Psoas muscle (tissue), 8 donors: ENCODE measurements around the gene RASA4B. TPM values are rescaled to one million over a fixed set of nuclear protein-coding genes. Genes with fewer than 3 reads are reported as not detected.

Experiments used
- ATAC-seq, 4 donors: fragments of 200-7000 bp; cut with Tn5 transposase; one replicate each; pipeline ENCODE4 v1.9.1; 2020; ENCODE audit warnings: moderate library complexity in 3 of 4, mild to moderate bottlenecking in 2 of 4
- DNase-seq, 2 donors: peaks; one replicate each; pipeline ENCODE4 v3.0.0-alpha.2; 2020
- H3K27ac ChIP-seq: fragments of 200-600 bp; one replicate; pipeline ENCODE4 v1.8.0; 2022
- H3K27me3 ChIP-seq, 3 donors: fragments of 200-600 bp in 1 of 3; one replicate each; pipeline versions ENCODE4 v1.6.1 to v1.8.0; 2013 to 2022; ENCODE audit warnings: low read length in 2 of 3, mild to moderate bottlenecking in 2 of 3, moderate library complexity in 1 of 3; ENCODE audit not compliant: insufficient read depth in 3 of 3
- H3K36me3 ChIP-seq, 2 donors: fragments of 200-600 bp in 1 of 2; one replicate each; pipeline versions ENCODE4 v1.6.1 to v1.8.0; 2013 to 2022; ENCODE audit warnings: low read depth in 1 of 2, mild to moderate bottlenecking in 1 of 2, moderate library complexity in 1 of 2; ENCODE audit not compliant: insufficient read depth in 1 of 2
- H3K4me1 ChIP-seq: fragments of 200-600 bp; one replicate; pipeline ENCODE4 v1.8.0; 2022
- H3K4me3 ChIP-seq: fragments of 200-600 bp; one replicate; pipeline ENCODE4 v1.8.0; 2022; ENCODE audit warnings: mild to moderate bottlenecking
- H3K9me3 ChIP-seq: fragments of 200-600 bp; one replicate; pipeline ENCODE4 v1.8.0; 2022
- CTCF ChIP-seq: fragments of 200-600 bp; IDR thresholded peaks from one replicate; pipeline ENCODE4 v1.8.0; 2022; ENCODE audit warnings: antibody characterized with exemption
- WGBS, 3 donors: extraction: QIAGEN DNeasy Blood & Tissue Kit; methylation state at CpG; one replicate each; pipeline versions ENCODE4 v1.1.6 to v1.1.7; 2013; 5-methylcytosine and 5-hydroxymethylcytosine counted together
- intact Hi-C, 2 donors: fragments of 100-400 bp; cut with DNase I; formaldehyde crosslinking; loops; one replicate each; pipeline versions ENCODE4 v1.11.0 to v1.14.2; 2022
- polyA plus RNA-seq, 3 donors: library from polyadenylated mRNA; stranded (reverse); fragments of 200-250 nt; gene quantifications; one replicate each; pipeline ENCODE4 v1.2.3, GENCODE V29; 2013
- total RNA-seq, 4 donors: library from RNA; stranded (reverse); fragmentation: NEBNext Ultra II Directional in 2 of 4; extraction: Animal tissue kit (Norgen Biotek cat#: 25700) in 2 of 4; gene quantifications; one replicate each; pipeline versions ENCODE4 v1.2.1 to v1.2.4, GENCODE V29; 2021 to 2023
- donor health status: healthy with polysubstance abuse.
- donor health status: DM: no; HTN: no; CAD: no; lungs with moderate emphysema.
- donor health status: Bipolar disorder and iron deficiency.
- donor health status: healthy.
- donor health status: DM: yes; HTN: yes; CAD: no.
- donor health status: DM: no; HTN: no; CAD: no.
- donor health status: DM: no; HTN: no; CAD: no.
- donor health status: DM: yes; HTN: yes; CAD: no.

RASA4B gene
- total and polyA plus RNA-seq, 7 donors: 29.5 to 139 (median 85.7) TPM

DNA sequence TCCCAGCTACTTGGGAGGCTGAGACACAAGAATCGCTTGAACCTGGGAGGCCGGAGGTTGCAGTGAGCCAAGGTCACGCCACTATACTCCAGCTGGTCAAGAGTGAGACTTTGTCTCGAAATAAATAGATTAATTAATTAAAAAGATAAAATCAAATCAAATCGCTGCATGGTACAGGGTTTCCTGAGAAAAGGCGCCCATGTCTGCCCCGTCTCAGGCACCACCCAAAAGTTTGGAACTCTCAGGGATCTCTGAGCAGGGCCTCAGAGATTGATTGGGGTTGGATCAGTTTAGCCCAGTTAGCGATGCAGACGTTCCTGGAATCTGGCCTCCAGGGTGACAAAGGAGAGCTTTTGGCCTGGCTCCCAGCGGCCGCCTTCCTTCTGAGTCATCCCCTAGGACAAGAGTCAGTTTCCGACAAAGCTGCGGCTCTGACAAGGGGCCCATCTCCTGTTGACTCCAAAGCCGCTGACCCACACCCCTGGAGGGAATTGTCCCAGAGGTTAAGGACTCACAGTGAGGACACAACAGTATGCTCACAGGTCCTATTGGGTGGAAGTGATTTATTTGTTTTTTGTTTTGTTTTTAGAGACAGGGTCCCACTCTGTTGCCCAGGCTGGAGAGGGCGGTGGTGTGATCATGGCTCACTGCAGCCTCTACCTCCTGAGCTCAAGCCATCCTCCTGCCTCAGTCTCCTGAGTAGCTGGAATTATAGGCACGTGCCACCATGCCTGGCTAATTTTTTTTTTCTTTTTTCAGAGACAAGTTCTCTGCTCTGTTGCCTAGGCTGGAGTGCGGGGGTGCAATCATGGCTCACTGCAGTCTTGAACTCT, 77.4 kb downstream of the RASA4B start:
- DNase-seq (peak; percentile 85 to 90), ATAC-seq (peak; percentile 92 to 96 (median 96))
- intact Hi-C loops: no loop called here
- Histone ChIP-seq H3K27ac (peak overlapping the region; percentile 47), H3K9me3 (no peaks in the 10 kb centered on the region), H3K36me3 (no peaks in the 10 kb centered on the region), H3K27me3 (no peaks in the 10 kb centered on the region), H3K4me3 (no peak overlapping the region), H3K4me1 (peaks cover 12% of the 10 kb centered on the region)
- 51 to 73% (median 56%) methylated on average over 17 of the region's 17 CpGs for WGBS, 3 donors
- no peak for TF ChIP-seq CTCF

GRCh38 chr7:102436118-102436517, 81.5 kb downstream of the RASA4B start:
- Histone ChIP-seq H3K9me3 (no peaks in the 10 kb centered on the region), H3K4me1 (peaks cover 15% of the 10 kb centered on the region), H3K36me3 (no peaks in the 10 kb centered on the region), H3K27me3 (no peaks in the 10 kb centered on the region), H3K27ac (no peak overlapping the region), H3K4me3 (no peak overlapping the region)
- intact Hi-C loops: no loop called here
- WGBS, 3 donors: 86 to 90% (median 89%) methylated on average over 10 of the region's 10 CpGs
- ATAC-seq: no peak
- TF ChIP-seq CTCF: no peak
- no peak for DNase-seq

- H3K36me3 ChIP-seq: no peaks in the 10 kb centered on the region
- H3K4me1 ChIP-seq: peaks cover 3% of the 10 kb centered on the region
- peak in 3 of 4 donors; percentile 22 to 31 (median 29) for ATAC-seq
- WGBS, 3 donors: 31 to 41% (median 34%) methylated on average over 9 of the region's 9 CpGs
- TF ChIP-seq CTCF: no peak
- no peak overlapping the region for H3K27ac ChIP-seq
- no peak for DNase-seq
- peak overlapping the region; percentile 79 for H3K4me3 ChIP-seq
- intact Hi-C loops: no loop called here
- H3K9me3 ChIP-seq: no peaks in the 10 kb centered on the region
- H3K27me3 ChIP-seq: no peaks in the 10 kb centered on the region
These were observed 83.5 kb downstream of the RASA4B start for GRCh38 chr7:102434039-102434486.

DNA sequence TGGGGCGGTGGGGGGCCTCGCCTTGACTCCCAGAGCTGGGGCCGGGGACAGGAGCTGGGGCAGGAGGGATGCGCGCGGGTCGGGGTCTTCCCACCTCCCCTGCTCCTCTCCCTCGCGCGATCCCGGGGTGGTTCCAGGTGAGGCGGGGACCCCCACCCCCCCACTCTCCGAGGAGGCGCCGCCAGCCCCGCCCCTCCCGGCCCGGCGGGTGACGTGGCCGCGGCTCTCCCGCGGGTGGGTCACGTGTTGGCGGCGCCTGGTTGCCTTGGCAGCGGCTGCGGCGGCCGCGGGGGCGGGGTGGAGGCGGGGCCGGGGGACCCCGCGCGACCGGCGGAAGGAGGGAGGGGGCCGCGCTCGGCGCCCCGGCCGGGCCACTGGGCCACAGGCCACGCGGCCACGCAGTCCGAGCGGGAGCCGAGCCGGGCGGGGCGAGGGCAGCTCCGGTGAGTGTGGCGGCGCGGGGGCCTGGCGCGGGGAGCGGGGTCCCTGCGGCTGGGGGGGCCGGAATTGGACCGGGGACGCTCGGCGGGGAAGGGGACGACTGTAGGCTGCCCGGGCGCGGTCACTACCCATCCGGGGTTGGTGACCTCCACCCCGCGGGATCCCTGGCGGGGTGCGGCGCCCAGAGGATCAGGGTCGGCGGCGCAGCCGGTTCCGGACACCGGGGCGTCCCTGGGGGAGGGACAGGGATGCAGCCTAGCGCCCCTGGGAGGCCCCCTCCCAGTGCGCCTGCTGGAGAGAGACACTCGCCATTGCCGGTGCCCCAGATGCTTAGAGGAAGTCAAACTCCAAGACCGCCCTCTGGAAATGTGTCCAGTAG, 84.1 kb downstream of the RASA4B start, which contains the start of gene ORAI2:
TSS of gene ORAI2 (plus strand) at position 357 of the 820 bp plus-strand sequence. CDS start 5,382 bp downstream, outside the sequence.
- no peak within 1 kb of the TSS for H3K27ac ChIP-seq
- intact Hi-C loops: no loop called here
- no peak for TF ChIP-seq CTCF

More for the DNA sequence above, 84.1 kb downstream of the RASA4B start, which contains the start of gene ORAI2:
- Histone ChIP-seq H3K4me3 (peak within 1 kb of the TSS; percentile 79), H3K36me3 (no peaks in the 10 kb centered on the region), H3K4me1 (peaks cover 3% of the 10 kb centered on the region), H3K9me3 (no peaks in the 10 kb centered on the region), H3K27me3 (no peaks in the 10 kb centered on the region)
- 1 to 4% (median 2%) methylated on average over 24 to 90 of the region's 90 CpGs for WGBS, 3 donors
- peak; percentile 83 to 86 for DNase-seq
- ATAC-seq: peak; percentile 69 to 89 (median 76)

Other genes with a start within 250 kb of the RASA4B start
- 10 to 100 TPM; 26.2 to 36.3 (median 29.0) TPM for gene SH2B2, start 230.9 kb downstream of the RASA4B start, total RNA-seq
- 10 to 100 TPM; 13.1 to 27.3 (median 18.6) TPM for gene SH2B2, start 230.9 kb downstream of the RASA4B start, polyA plus RNA-seq
- gene SPDYE6, start 161.3 kb downstream of the RASA4B start, total RNA-seq: not detected
- gene SPDYE6, start 161.3 kb downstream of the RASA4B start, polyA plus RNA-seq: under 1 TPM; 0.05 to 0.08 (median 0.08) TPM
- gene PRKRIP1, start 121.4 kb downstream of the RASA4B start, total RNA-seq: 10 to 100 TPM in 3 of 4 donors, 1 to 10 TPM in 1; 9.7 to 20.1 (median 13.2) TPM
- 10 to 100 TPM; 13.1 to 20.4 (median 15.9) TPM for gene PRKRIP1, start 121.4 kb downstream of the RASA4B start, polyA plus RNA-seq
- gene ORAI2, start 84.2 kb downstream of the RASA4B start, total RNA-seq: 1 to 10 TPM; 1.9 to 4.4 (median 2.9) TPM
- 1 to 10 TPM; 1.3 to 3.6 (median 1.5) TPM for gene ORAI2, start 84.2 kb downstream of the RASA4B start, polyA plus RNA-seq
- 1 to 10 TPM; 2.7 to 8.2 (median 6.5) TPM for gene ALKBH4, start 52.9 kb downstream of the RASA4B start, total RNA-seq
- gene ALKBH4, start 52.9 kb downstream of the RASA4B start, polyA plus RNA-seq: 10 to 100 TPM in 1 of 3 donors, 1 to 10 TPM in 2; 8.4 to 11.1 (median 8.6) TPM
- 10 to 100 TPM; 10.4 to 15.6 (median 12.5) TPM for gene LRWD1, start 52.8 kb downstream of the RASA4B start, total RNA-seq
- gene LRWD1, start 52.8 kb downstream of the RASA4B start, polyA plus RNA-seq: 10 to 100 TPM; 19.6 to 40.9 (median 27.2) TPM
- gene POLR2J, start 38.9 kb downstream of the RASA4B start, total RNA-seq: 100 to 1,000 TPM in 1 of 4 donors, 10 to 100 TPM in 3; 55.9 to 101 (median 68.2) TPM
- gene POLR2J, start 38.9 kb downstream of the RASA4B start, polyA plus RNA-seq: 100 to 1,000 TPM; 115 to 229 (median 166) TPM
- gene UPK3BL2, start 25.9 kb upstream of the RASA4B start, total RNA-seq: 10 to 100 TPM in 1 of 4 donors, 1 to 10 TPM in 3; 1.7 to 11.1 (median 4.3) TPM
- 1 to 10 TPM in 2 of 3 donors, under 1 TPM in 1; 0.88 to 6.2 (median 2.4) TPM for gene UPK3BL2, start 25.9 kb upstream of the RASA4B start, polyA plus RNA-seq
- not detected for gene SPDYE2, start 33.4 kb upstream of the RASA4B start, total RNA-seq
- under 1 TPM; 0.05 to 0.13 (median 0.10) TPM for gene SPDYE2, start 33.4 kb upstream of the RASA4B start, polyA plus RNA-seq
- gene POLR2J3, start 54.8 kb upstream of the RASA4B start, total RNA-seq: 10 to 100 TPM in 2 of 4 donors, 1 to 10 TPM in 2; 9.3 to 14.6 (median 11.1) TPM
- 10 to 100 TPM; 35.4 to 85.3 (median 46.0) TPM for gene POLR2J3, start 54.8 kb upstream of the RASA4B start, polyA plus RNA-seq
- gene RASA4, start 99.0 kb upstream of the RASA4B start, total RNA-seq: 100 to 1,000 TPM; 185 to 266 (median 193) TPM
- 100 to 1,000 TPM in 2 of 3 donors, 10 to 100 TPM in 1; 83.1 to 270 (median 107) TPM for gene RASA4, start 99.0 kb upstream of the RASA4B start, polyA plus RNA-seq
- gene UPK3BL1, start 125.0 kb upstream of the RASA4B start, total RNA-seq: 1 to 10 TPM; 1.9 to 8.0 (median 6.8) TPM
- gene UPK3BL1, start 125.0 kb upstream of the RASA4B start, polyA plus RNA-seq: 10 to 100 TPM; 11.7 to 18.3 (median 14.6) TPM
- gene SPDYE2B, start 132.5 kb upstream of the RASA4B start, total RNA-seq: not detected
- gene SPDYE2B, start 132.5 kb upstream of the RASA4B start, polyA plus RNA-seq: not detected
- 1 to 10 TPM; 1.4 to 5.0 (median 3.3) TPM for gene POLR2J2, start 153.9 kb upstream of the RASA4B start, total RNA-seq
- 1 to 10 TPM; 1.3 to 1.9 (median 1.6) TPM for gene POLR2J2, start 153.9 kb upstream of the RASA4B start, polyA plus RNA-seq
- 1 to 10 TPM; 6.7 to 9.6 (median 8.6) TPM for gene FAM185A, start 231.2 kb upstream of the RASA4B start, total RNA-seq
- 10 to 100 TPM in 1 of 3 donors, 1 to 10 TPM in 2; 5.2 to 11.1 (median 5.4) TPM for gene FAM185A, start 231.2 kb upstream of the RASA4B start, polyA plus RNA-seq